ENCODE data around the gene P4HA2.

P4HA2 gene

GRCh38 chr5:132261881-132262845 is 34.5 kb upstream of the P4HA2 start:
- no peak for DNase-seq (ENCODE audit: low read depth in 1 of 2, low spot score in 1 of 2)
- in situ Hi-C loops (cut with HindIII; ENCODE audit: low pct_unique_long_range_greater_than_20kb, low sequenced_read_pairs): no loop called here

GRCh38 chr5:132260714-132261551 is 33.3 kb upstream of the P4HA2 start:
- no peak for TF ChIP-seq JUND (IDR thresholded peaks at IDR 0.05; ENCODE audit: low read depth)
- in situ Hi-C loops (cut with HindIII; ENCODE audit: low pct_unique_long_range_greater_than_20kb, low sequenced_read_pairs): no loop called here
- no peak for DNase-seq (ENCODE audit: low read depth in 1 of 2, low spot score in 1 of 2)

More at GRCh38 chr5:132261881-132262845, 34.5 kb upstream of the P4HA2 start:
- no peak for TF ChIP-seq JUND (IDR thresholded peaks at IDR 0.05; ENCODE audit: low read depth)

DNA sequence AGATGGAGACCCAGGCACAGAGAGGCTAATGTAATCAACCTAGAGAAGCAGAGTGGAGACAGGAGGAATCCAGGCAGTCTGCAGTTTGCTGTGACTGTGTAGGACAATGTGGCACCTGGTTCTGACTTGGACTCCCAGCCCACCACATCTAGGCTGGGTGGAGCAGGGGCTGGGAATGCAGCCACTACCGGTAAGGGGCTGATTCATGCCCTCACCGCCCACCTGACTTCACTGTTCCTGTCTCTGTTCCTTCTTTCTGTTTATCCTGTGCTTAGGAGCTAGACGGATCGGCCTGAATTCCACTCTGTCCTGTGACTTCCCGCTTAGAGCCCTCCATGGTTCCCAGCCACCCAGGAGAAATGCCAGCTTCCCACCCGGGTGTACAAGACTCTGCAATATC is 32.4 kb upstream of the P4HA2 start:
- no peak for DNase-seq (ENCODE audit: low read depth in 1 of 2, low spot score in 1 of 2)
- in situ Hi-C loops (cut with HindIII; ENCODE audit: low pct_unique_long_range_greater_than_20kb, low sequenced_read_pairs): no loop called here
- TF ChIP-seq JUND (IDR thresholded peaks at IDR 0.05; ENCODE audit: low read depth): no peak

DNA sequence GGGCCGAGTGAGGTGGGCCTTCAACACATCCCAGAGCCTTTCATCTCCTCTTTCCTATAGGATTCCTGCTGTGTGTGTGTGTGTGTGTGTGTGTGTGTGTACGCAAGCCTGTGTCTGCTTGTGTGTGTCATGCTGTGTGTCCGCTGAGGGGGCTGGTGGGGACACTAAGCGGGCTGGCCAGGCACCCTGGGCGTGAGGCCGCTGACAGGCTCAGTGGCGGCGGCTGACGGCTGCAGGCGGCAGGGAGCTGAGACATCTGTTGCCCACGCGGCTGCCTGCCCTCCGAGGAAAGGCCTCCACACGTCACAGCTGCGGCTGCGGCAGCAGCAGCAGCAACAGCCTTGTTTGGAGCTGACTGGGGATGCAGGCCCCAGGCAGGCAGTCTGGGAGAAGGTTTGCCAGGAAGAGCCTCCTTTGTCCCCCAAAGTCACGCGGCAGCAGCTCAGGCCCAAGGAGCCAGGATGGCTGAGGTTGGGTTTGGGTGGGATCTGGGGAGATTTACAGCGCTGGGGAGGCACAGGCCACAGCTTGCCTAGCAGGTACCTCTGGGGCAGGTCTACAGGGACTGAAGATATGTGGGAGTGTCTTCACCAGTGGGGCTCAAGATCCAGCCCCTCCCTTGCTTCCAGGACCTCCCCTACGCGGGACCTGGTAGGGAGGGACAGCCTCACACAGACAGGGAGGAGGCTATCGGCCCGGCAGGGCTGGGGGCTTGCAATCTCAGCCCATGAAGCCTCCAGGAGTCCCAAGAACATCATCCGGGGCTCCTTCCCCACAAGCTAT is 31.6 kb upstream of the P4HA2 start:
- DNase-seq (ENCODE audit: low read depth in 1 of 2, low spot score in 1 of 2): no peak
- no peak for TF ChIP-seq JUND (IDR thresholded peaks at IDR 0.05; ENCODE audit: low read depth)
- in situ Hi-C loops (cut with HindIII; ENCODE audit: low pct_unique_long_range_greater_than_20kb, low sequenced_read_pairs): no loop called here

GRCh38 chr5:132258102-132259068 is 30.7 kb upstream of the P4HA2 start:
- in situ Hi-C loops (cut with HindIII; ENCODE audit: low pct_unique_long_range_greater_than_20kb, low sequenced_read_pairs): no loop called here
- DNase-seq (ENCODE audit: low read depth in 1 of 2, low spot score in 1 of 2): no peak
- TF ChIP-seq JUND (IDR thresholded peaks at IDR 0.05; ENCODE audit: low read depth): no peak

GRCh38 chr5:132257131-132258101 is 29.8 kb upstream of the P4HA2 start, which contains the start of gene PDLIM4:
Gene PDLIM4 (plus strand): TSS chr5:132257696. CDS start chr5:132257735, 39 bp downstream.
- no peak for TF ChIP-seq JUND (IDR thresholded peaks at IDR 0.05; ENCODE audit: low read depth)
- DNase-seq (ENCODE audit: low read depth in 1 of 2, low spot score in 1 of 2): no peak
- in situ Hi-C loops (cut with HindIII; ENCODE audit: low pct_unique_long_range_greater_than_20kb, low sequenced_read_pairs): no loop called here

DNA sequence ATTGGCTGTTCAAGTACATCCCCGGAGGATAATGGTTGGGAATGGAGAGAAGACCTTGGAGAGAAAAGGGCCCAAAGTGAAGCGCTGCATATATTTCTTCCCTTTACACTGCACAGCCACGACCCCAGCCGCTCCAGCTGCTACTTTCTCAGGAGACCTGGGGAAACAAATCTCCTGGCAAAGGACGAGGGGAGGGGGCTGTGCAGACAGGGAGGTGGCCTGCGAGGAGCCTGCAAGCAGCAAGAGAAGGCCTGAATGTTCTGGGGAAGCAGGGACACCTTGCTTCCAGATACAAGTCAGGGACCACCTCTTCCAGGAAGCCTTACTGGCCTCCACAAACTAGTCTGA is 29.1 kb upstream of the P4HA2 start:
- in situ Hi-C loops (cut with HindIII; ENCODE audit: low pct_unique_long_range_greater_than_20kb, low sequenced_read_pairs): no loop called here
- TF ChIP-seq JUND (IDR thresholded peaks at IDR 0.05; ENCODE audit: low read depth): no peak

GRCh38 chr5:132256086-132256782 is 28.6 kb upstream of the P4HA2 start:
- in situ Hi-C loops (cut with HindIII; ENCODE audit: low pct_unique_long_range_greater_than_20kb, low sequenced_read_pairs): no loop called here
- no peak for TF ChIP-seq JUND (IDR thresholded peaks at IDR 0.05; ENCODE audit: low read depth)
- DNase-seq (ENCODE audit: low read depth in 1 of 2, low spot score in 1 of 2): no peak

More for the DNA sequence above, 29.1 kb upstream of the P4HA2 start:
- no peak for DNase-seq (ENCODE audit: low read depth in 1 of 2, low spot score in 1 of 2)

- in situ Hi-C loops (cut with HindIII; ENCODE audit: low pct_unique_long_range_greater_than_20kb, low sequenced_read_pairs): no loop called here
- no peak for TF ChIP-seq JUND (IDR thresholded peaks at IDR 0.05; ENCODE audit: low read depth)
- no peak for DNase-seq (ENCODE audit: low read depth in 1 of 2, low spot score in 1 of 2)
These were observed 26.8 kb upstream of the P4HA2 start for GRCh38 chr5:132254321-132254977.

Measured in T47D (cell line).